GM21381 (cell line): Measurements from ENCODE around the gene LHX1.

Experiments used
- ATAC-seq: cut with Tn5 transposase; IDR thresholded peaks from one replicate; pipeline ENCODE4 v1.9.1; 2021; ENCODE audit warnings: mild to moderate bottlenecking, moderate library complexity; ENCODE audit not compliant: unreplicated experiment

LHX1 gene

GRCh38 chr17:36921095-36921851 is 16.0 kb upstream of the LHX1 start:
- ATAC-seq, result no peak

DNA sequence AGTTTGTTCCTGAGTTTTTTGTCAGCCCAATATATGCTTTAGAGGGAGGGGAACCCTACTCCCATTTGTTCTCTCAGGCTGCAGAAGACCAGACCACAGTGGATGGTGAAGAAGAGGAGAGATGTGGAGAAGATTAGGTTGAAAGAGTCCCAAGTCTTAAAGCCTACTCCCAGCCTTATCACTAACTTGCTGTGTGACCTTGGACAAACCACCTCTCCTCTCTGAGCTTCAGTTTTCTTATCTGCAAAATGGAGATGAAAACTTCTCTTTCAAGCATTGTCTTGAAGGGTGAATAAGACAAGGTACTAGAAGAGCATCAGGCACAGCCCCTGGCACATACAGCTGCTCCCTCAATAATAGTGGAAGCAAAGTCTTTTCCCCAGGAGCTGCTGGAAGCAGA is 15.1 kb upstream of the LHX1 start:
- ATAC-seq, result no peak

- ATAC-seq, result no peak
Observed at GRCh38 chr17:36923814-36924221, 13.5 kb upstream of the LHX1 start.

GRCh38 chr17:36926226-36926625 is 11.0 kb upstream of the LHX1 start:
- ATAC-seq, result no peak

DNA sequence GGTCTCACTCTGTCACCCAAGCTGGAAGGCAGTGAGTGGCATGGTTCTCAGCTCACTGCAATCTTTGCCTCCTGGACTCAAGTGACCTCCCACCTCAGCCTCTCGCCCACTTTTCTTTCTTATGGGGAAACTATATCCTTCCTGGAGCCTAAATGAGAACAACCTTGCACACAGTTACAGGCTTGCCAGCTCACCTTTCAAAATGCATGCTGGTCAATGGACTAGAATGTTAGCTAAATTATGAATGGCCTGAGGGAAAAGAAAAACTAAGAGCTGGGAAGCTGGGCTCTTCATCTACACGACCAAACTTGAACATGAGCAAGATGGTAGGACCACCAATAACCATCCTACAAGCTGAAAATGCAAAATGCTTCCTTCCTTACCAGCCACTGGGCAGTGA is 10.6 kb upstream of the LHX1 start:
- no peak for ATAC-seq

GRCh38 chr17:36928471-36929345 is 8.6 kb upstream of the LHX1 start:
- ATAC-seq, result no peak

- ATAC-seq, result no peak
Observed at GRCh38 chr17:36929851-36930582, 7.3 kb upstream of the LHX1 start.

DNA sequence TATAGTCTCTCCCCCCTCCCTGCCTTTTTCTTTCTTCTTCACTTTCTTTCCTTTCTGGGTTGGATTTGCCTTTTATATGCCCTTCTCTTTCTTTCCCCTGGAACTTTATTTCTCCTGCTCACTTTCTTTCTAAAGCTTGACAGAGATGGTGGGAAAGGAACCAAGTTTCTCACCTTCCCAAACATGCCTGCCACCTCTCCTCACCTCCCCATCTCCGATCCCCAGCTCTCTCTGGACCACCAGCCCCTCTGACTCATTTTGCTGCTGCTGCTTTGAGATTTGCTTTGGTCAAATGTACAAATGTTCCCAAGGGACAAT is 6.7 kb upstream of the LHX1 start:
- no peak for ATAC-seq

GRCh38 chr17:36931096-36931696 is 6.1 kb upstream of the LHX1 start:
- ATAC-seq, result no peak

- no peak for ATAC-seq
Observed at GRCh38 chr17:36931697-36932382, 5.4 kb upstream of the LHX1 start.

DNA sequence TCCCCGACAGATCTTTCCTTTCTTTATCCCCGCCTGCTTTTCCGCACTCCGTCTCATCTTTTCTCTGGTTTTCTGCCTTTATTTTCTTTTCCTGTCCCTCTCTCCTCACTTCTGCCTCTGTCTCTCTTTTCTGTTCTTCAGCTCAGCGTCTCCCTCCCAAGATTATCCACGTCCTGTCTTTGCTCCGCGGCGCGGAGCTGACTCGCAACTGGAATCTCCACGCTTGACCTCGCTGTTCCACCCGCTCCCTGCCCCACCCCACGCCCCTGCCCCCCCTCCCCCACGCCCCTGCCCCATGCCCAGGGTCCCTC is 4.9 kb upstream of the LHX1 start:
- ATAC-seq, result no peak

DNA sequence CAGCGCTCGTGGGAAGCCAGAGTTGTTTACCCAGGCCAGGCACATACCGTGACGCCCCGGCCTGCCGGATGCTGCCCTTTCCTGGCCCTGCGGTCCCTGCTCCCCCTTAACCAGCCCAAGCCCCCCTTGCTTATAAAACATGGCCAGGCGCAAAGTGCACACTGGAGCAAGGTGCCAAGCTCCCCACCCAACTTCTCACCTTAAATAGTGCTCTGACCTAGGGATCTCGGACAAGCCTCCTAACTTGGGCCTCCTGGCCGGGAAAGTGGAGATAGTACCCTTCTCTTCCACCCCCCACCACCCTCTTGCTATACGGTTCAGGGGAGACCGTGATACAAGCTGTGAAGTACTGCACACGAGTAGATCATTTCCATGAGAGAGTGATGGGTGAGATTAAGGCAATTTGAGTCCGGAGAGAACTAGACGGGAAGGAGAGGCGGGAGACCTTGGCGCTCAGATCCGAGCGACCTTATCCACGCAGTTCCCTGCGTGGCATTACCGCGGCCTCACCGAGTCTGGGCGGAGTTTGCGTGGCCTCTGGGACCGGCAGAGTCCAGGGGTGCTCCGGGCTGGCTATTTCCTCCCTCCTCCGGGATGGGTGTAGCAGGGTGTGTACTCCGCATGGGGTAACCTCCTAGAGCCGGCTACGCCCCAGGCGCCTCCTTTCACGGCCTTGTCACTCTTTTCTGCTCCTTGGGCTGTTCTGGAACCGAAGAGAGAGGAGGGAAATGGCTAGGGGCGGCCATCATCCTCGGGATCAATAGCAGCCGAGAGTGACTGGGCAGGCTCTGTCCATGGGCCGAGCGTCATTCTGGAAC is 4.4 kb upstream of the LHX1 start:
- no peak for ATAC-seq

DNA sequence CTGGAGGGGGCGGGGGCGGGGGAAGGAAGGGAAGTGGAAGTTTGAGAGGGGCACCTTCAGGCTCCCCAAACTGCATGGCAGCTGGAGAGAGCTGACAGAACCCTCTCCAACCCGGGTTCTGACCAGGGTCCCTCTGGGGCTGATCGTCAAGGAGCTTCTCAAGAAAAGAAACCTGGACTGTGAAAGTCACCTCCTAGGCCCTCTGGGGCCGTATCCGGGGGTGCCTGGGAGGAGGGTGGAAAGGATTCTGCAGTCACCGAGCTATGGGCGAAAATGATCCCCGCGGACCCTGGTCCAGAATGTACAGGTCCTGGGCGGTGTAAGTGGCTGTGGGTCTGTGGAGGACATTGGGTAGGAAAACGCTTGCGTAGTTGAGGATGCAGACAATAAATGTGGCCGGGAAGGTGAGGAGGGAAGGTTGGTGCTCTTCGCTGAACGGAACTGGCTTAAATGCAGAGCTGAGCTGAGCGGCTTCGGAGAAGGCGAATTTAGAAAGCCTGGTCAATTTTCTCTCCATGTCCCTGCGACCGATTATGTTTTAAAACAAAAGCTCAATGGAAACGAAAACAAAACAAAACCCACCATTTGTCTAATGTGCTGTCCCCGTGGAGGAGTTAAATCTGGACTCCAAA is 3.6 kb upstream of the LHX1 start:
- ATAC-seq, result no peak

GRCh38 chr17:36934144-36934691 is 3.1 kb upstream of the LHX1 start:
- ATAC-seq, result no peak

- ATAC-seq, result no peak
Observed at GRCh38 chr17:36934692-36935630, 2.3 kb upstream of the LHX1 start.

DNA sequence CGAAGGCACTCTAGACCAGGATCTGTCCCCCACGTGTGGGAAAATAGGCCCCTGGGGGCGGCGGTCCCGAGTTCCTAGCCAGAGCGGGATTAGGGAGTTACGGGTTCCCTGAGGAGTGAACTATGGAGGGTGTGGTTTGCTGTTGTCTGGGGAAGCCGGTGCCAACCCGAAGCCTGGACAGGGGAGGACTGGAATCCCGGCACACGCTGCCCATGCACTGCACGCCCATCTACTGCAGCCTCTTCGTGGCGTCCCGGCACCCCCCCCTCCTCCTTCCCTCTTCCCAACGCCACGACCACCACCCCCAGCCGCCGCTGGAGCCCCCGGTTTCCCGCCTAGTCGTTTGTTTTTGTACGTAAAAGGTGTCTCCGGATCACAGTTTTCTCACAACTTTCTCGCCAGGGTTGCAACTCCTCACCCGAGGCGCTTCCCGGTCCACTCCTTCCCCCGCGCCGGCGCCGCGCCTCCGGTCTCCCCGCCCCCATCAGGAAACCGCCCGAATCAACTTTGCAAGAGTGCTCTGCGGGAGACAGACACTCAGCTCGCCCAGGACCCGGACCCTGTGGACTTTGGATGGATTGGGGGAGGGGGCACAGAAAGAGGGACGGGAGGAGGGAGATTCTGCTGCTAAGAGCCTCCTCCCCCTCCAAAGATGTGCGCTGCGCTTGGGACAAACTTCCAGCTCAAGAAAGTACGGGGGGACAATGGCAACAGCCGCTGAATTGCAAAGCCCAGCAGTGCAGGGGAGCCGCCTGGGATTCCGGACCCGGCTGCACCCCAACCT is 1.4 kb upstream of the LHX1 start:
- ATAC-seq, result no peak

DNA sequence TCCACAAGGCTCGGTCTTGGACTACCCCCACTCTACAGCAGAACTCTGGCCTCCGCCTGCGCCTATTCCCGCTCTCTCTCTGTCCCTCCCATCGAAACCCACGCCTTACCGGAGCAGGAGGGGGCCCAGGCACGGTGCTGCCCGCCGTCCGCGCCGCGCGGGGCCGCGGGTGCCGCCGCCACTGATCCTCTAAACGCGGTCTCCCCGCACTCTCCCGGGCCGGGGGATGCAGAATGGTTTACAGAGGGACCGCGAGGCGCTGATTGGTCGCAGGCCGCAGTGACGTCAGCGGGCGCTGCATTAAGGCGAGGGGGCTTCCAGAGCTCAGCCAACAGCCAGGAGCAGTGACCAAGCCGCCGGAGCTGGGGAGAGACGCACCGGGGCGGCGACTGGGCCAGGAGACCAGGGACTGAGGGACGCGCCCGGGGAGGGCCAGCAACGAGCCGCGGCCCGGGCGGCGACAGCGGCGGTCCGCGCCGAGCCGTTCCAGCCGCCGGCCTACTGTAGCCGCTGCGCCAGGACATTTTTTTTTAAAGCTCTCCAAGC is 747 bp upstream of the LHX1 start:
- ATAC-seq, result no peak
